HCT116 (cell line): ENCODE measurements around the gene WNK1. TPM values are rescaled to one million over a fixed set of nuclear protein-coding genes. Genes with fewer than 3 reads are reported as not detected.

Experiments
- ATAC-seq: fragments of 200-7000 bp; cut with Tn5 transposase; 2 replicates; pipeline ENCODE4 v1.9.1; 2020; ENCODE audit warnings: mild to moderate bottlenecking, moderate library complexity
- BruUV-seq: library from RNA; stranded (reverse); fragments of 400-500 nt; replicated peaks from 2 replicates; lab custom pipeline; 2021; lab: Mats Ljungman, UMichigan
- CTCF ChIA-PET: fragments of 300-600 bp; sonication (Branson Sonifier 250); formaldehyde crosslinking; loops from one replicate; lab custom pipeline; 2021; ENCODE audit warnings: antibody characterized with exemption; lab: Charles Lee
- POLR2A ChIA-PET: fragments of 300-600, 350-600 bp; sonication (Branson Sonifier 250); formaldehyde crosslinking; loops from one replicate; lab custom pipeline; 2021; ENCODE audit warnings: antibody characterized with exemption; lab: Charles Lee
- RAD21 ChIA-PET, 2 experiments: fragments of 300-600 bp; sonication (Branson Sonifier 250); formaldehyde crosslinking; loops; one replicate each; lab custom pipeline; 2023; ENCODE audit warnings: low total read pairs in 2 of 2; ENCODE audit not compliant: uncharacterized antibody in 2 of 2, unreplicated experiment in 2 of 2, low non-redundant PET in 1 of 2; lab: Charles Lee
- DNase-seq: peaks from one replicate; pipeline ENCODE4 v3.0.0-alpha.2; 2010; ENCODE audit warnings: low read depth, low spot score
- H2AFZ ChIP-seq: fragments of 200-600 bp; shearing (Covaris generic), sonication (generic); 2 replicates; pipeline ENCODE4 v1.6.1; 2017; ENCODE audit warnings: low read depth, mixed run types, mixed read lengths, antibody characterized with exemption, low read length; ENCODE audit not compliant: poor library complexity, severe bottlenecking
- H3K27ac ChIP-seq: 2 replicates; pipeline ENCODE4 v1.5.1; 2012; ENCODE audit warnings: low read depth, low read length
- H3K27me3 ChIP-seq: fragments of 200-600 bp; sonication (generic); 2 replicates; pipeline ENCODE4 v1.6.1; 2016; ENCODE audit warnings: mixed run types, low read length, mixed read lengths; ENCODE audit not compliant: insufficient read depth
- H3K36me3 ChIP-seq, 2 experiments: fragments of 200-500 bp in 1 of 2; fragments of 200-600 bp in 1 of 2; sonication (Bioruptor generic) in 1 of 2; sonication (generic) in 1 of 2; 2 replicates each; pipeline versions ENCODE4 v1.5.1 to v1.6.1; 2014 to 2016; ENCODE audit warnings: low read length in 2 of 2, inconsistent platforms in 1 of 2, mixed read lengths in 1 of 2, mixed run types in 1 of 2; ENCODE audit not compliant: insufficient read depth in 2 of 2, control insufficient read depth in 1 of 2
- H3K4me1 ChIP-seq, 2 experiments: fragments of 200-600 bp in 1 of 2; sonication (generic) in 1 of 2; 2 replicates each; pipeline versions ENCODE4 v1.5.1 to v1.6.1; 2012 to 2017; ENCODE audit warnings: low read length in 2 of 2, inconsistent platforms in 1 of 2, mild to moderate bottlenecking in 1 of 2, mixed read lengths in 1 of 2, mixed run types in 1 of 2, moderate library complexity in 1 of 2; ENCODE audit not compliant: insufficient read depth in 2 of 2, control insufficient read depth in 1 of 2
- H3K4me2 ChIP-seq: fragments of 200-600 bp; sonication (generic); 2 replicates; pipeline ENCODE4 v1.6.1; 2017; ENCODE audit warnings: mixed run types, low read length, mixed read lengths
- H3K4me3 ChIP-seq, 2 experiments: fragments of 200-600 bp in 1 of 2; sonication (generic) in 1 of 2; replicated peaks in 1 of 2; 2 replicates each; pipeline ENCODE4 v1.5.1; 2011 to 2016; ENCODE audit warnings: low read length in 2 of 2, control low read depth in 1 of 2, low read depth in 1 of 2, mild to moderate bottlenecking in 1 of 2, mixed read lengths in 1 of 2, mixed run types in 1 of 2
- H3K79me2 ChIP-seq: fragments of 200-600 bp; sonication (generic); 2 replicates; pipeline ENCODE4 v1.6.1; 2017; ENCODE audit warnings: mild to moderate bottlenecking, mixed run types, low read length, moderate library complexity, mixed read lengths; ENCODE audit not compliant: insufficient read depth
- H3K9ac ChIP-seq: fragments of 200-600 bp; sonication (generic); 2 replicates; pipeline ENCODE4 v1.6.1; 2016; ENCODE audit warnings: low read length, mixed read lengths
- H3K9me2 ChIP-seq: fragments of 200-600 bp; sonication (generic), shearing (Covaris generic); 2 replicates; pipeline ENCODE4 v1.6.1; 2017; ENCODE audit warnings: mixed run types, mild to moderate bottlenecking, moderate library complexity; ENCODE audit not compliant: insufficient read depth
- H3K9me3 ChIP-seq, 2 experiments: fragments of 200-500 bp in 1 of 2; fragments of 200-600 bp in 1 of 2; sonication (Bioruptor generic) in 1 of 2; sonication (generic) in 1 of 2; 2 replicates each; pipeline ENCODE4 v1.6.1; 2014 to 2017; ENCODE audit warnings: low read length in 2 of 2, mixed read lengths in 2 of 2, inconsistent platforms in 1 of 2, low read depth in 1 of 2, mild to moderate bottlenecking in 1 of 2, mixed run types in 1 of 2, moderate library complexity in 1 of 2; ENCODE audit not compliant: control insufficient read depth in 1 of 2, insufficient read depth in 1 of 2
- H4K20me1 ChIP-seq: fragments of 200-600 bp; sonication (generic), shearing (Covaris generic); 2 replicates; pipeline ENCODE4 v1.6.1; 2017; ENCODE audit warnings: mixed run types, mild to moderate bottlenecking, moderate library complexity; ENCODE audit not compliant: insufficient read depth
- ATF3 ChIP-seq: IDR thresholded peaks from 2 replicates; pipeline ENCODE4 v1.6.1; 2012
- CEBPB ChIP-seq: IDR thresholded peaks from 2 replicates; pipeline ENCODE4 v1.6.1; 2012; ENCODE audit warnings: low read depth
- EGR1 ChIP-seq: IDR thresholded peaks from 2 replicates; pipeline ENCODE4 v1.6.1; 2012; ENCODE audit warnings: low read depth
- ELF1 ChIP-seq: IDR thresholded peaks from 2 replicates; pipeline ENCODE4 v1.6.1; 2012; ENCODE audit warnings: low read depth, borderline replicate concordance
- EZH2 ChIP-seq: fragments of 200-600 bp; sonication (generic); IDR thresholded peaks from 2 replicates; pipeline ENCODE4 v1.6.1; 2017; ENCODE audit warnings: antibody characterized with exemption, mixed run types
- EZH2phosphoT487 ChIP-seq: fragments of 200-600 bp; IDR thresholded peaks from 2 replicates; pipeline ENCODE4 v1.6.1; 2018; ENCODE audit warnings: antibody characterized with exemption, borderline replicate concordance
- JUND ChIP-seq: IDR thresholded peaks from 2 replicates; pipeline ENCODE4 v1.6.1; 2012
- POLR2A ChIP-seq: IDR thresholded peaks from 2 replicates; pipeline ENCODE4 v1.7.0; 2011; ENCODE audit warnings: borderline replicate concordance; ENCODE audit not compliant: insufficient read depth, insufficient read length; ENCODE audit errors: extremely low read depth
- POLR2AphosphoS5 ChIP-seq: IDR thresholded peaks from 2 replicates; pipeline ENCODE4 v1.6.1; 2011; ENCODE audit warnings: mild to moderate bottlenecking, low read depth, low read length, moderate library complexity
- SIN3A ChIP-seq: IDR thresholded peaks from 2 replicates; pipeline ENCODE4 v1.6.1; 2012; ENCODE audit warnings: low read depth
- SP1 ChIP-seq: IDR thresholded peaks from 2 replicates; pipeline ENCODE4 v1.6.1; 2012; ENCODE audit warnings: low read depth
- SRF ChIP-seq: IDR thresholded peaks from 2 replicates; pipeline ENCODE4 v1.6.1; 2012; ENCODE audit warnings: low read depth
- TCF7L2 ChIP-seq: IDR thresholded peaks from 2 replicates; pipeline ENCODE4 v1.7.0; 2011; ENCODE audit warnings: borderline replicate concordance, inconsistent platforms; ENCODE audit not compliant: insufficient read depth, insufficient read length; ENCODE audit errors: extremely low read depth
- YY1 ChIP-seq: IDR thresholded peaks from 2 replicates; pipeline ENCODE4 v1.6.1; 2011; ENCODE audit warnings: low read length, low read depth, moderate library complexity, mild to moderate bottlenecking; ENCODE audit not compliant: insufficient replicate concordance; ENCODE audit errors: extremely low read depth
- ZFX ChIP-seq: fragments of 450-650 bp; IDR thresholded peaks from 2 replicates; pipeline ENCODE4 v1.6.1; 2017
- ZNF274 ChIP-seq: fragments of 200-500 bp; sonication (Bioruptor generic); IDR thresholded peaks from 2 replicates; pipeline ENCODE4 v1.6.1; 2014; ENCODE audit warnings: mild to moderate bottlenecking, low read depth, low read length, inconsistent platforms
- intact Hi-C: fragments of 100-400 bp; cut with micrococcal nuclease; formaldehyde crosslinking; loops from 2 replicates; pipeline ENCODE4 v1.10.0; 2022
- total RNA-seq: library from RNA; stranded (reverse); gene quantifications from one replicate; pipeline ENCODE4 v1.2.1, GENCODE V29; 2021; ENCODE audit not compliant: unreplicated experiment
- TF ChIP-seq, protein P1 (sequence below): IDR thresholded peaks from 2 replicates; pipeline ENCODE4 v1.6.1; 2011; ENCODE audit warnings: mild to moderate bottlenecking, low read length, moderate library complexity; ENCODE audit not compliant: insufficient replicate concordance; ENCODE audit errors: extremely low read depth
- TF ChIP-seq, protein P2 (sequence below), 3 experiments: fragments of 200-600 bp in 1 of 3; sonication (generic) in 1 of 3; IDR thresholded peaks in 2 of 3; conservative IDR thresholded peaks in 1 of 3; 2 replicates each; pipeline ENCODE4 v1.5.1; 2012 to 2017; ENCODE audit warnings: low read depth in 2 of 3, low read length in 2 of 3, antibody characterized with exemption in 1 of 3, borderline replicate concordance in 1 of 3, control low read depth in 1 of 3, mild to moderate bottlenecking in 1 of 3, mixed read lengths in 1 of 3, mixed run types in 1 of 3, moderate library complexity in 1 of 3; ENCODE audit not compliant: insufficient read depth in 1 of 3
- TF ChIP-seq, protein P3 (sequence below): IDR thresholded peaks from 2 replicates; pipeline ENCODE4 v1.6.1; 2012; ENCODE audit warnings: low read depth

Gene WNK1
- total RNA-seq, 1 experiment from 2014 or later, result 81.0 TPM

- no peak for ATAC-seq
- peaks cover 13 to 22% of the 10 kb centered on the region in 2 experiments for H3K4me1 ChIP-seq
- CTCF ChIA-PET, result interaction anchor here (1.2 kb wide), 1 partner anchor 26 kb away, joined by 3 read pairs; no protein-coding TSS in a partner anchor
Observed at GRCh38 chr12:790608-791007, 38.2 kb downstream of the WNK1 start.

More at GRCh38 chr12:790608-791007, 38.2 kb downstream of the WNK1 start:
- H3K4me3 ChIP-seq, result no peak overlapping the region
- H3K9me3 ChIP-seq, result no peaks in the 10 kb centered on the region
- no peak for DNase-seq
- no peak overlapping the region for H3K4me2 ChIP-seq
- H3K9ac ChIP-seq, result no peak overlapping the region
- POLR2A ChIA-PET, result no interaction called here
- RAD21 ChIA-PET, result no interaction called here
- H3K36me3 ChIP-seq, result no peaks in the 10 kb centered on the region
- H3K27ac ChIP-seq, result no peak overlapping the region
- TF ChIP-seq ZFX, result no peak
- TF ChIP-seq EZH2, result no peak
- no peak for TF ChIP-seq POLR2A
- no peak for TF ChIP-seq ATF3
- TF ChIP-seq, protein P1, sequence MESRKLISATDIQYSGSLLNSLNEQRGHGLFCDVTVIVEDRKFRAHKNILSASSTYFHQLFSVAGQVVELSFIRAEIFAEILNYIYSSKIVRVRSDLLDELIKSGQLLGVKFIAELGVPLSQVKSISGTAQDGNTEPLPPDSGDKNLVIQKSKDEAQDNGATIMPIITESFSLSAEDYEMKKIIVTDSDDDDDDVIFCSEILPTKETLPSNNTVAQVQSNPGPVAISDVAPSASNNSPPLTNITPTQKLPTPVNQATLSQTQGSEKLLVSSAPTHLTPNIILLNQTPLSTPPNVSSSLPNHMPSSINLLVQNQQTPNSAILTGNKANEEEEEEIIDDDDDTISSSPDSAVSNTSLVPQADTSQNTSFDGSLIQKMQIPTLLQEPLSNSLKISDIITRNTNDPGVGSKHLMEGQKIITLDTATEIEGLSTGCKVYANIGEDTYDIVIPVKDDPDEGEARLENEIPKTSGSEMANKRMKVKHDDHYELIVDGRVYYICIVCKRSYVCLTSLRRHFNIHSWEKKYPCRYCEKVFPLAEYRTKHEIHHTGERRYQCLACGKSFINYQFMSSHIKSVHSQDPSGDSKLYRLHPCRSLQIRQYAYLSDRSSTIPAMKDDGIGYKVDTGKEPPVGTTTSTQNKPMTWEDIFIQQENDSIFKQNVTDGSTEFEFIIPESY, result no peak
- no peak for TF ChIP-seq SRF
- TF ChIP-seq EGR1, result no peak
- TF ChIP-seq, protein P2, sequence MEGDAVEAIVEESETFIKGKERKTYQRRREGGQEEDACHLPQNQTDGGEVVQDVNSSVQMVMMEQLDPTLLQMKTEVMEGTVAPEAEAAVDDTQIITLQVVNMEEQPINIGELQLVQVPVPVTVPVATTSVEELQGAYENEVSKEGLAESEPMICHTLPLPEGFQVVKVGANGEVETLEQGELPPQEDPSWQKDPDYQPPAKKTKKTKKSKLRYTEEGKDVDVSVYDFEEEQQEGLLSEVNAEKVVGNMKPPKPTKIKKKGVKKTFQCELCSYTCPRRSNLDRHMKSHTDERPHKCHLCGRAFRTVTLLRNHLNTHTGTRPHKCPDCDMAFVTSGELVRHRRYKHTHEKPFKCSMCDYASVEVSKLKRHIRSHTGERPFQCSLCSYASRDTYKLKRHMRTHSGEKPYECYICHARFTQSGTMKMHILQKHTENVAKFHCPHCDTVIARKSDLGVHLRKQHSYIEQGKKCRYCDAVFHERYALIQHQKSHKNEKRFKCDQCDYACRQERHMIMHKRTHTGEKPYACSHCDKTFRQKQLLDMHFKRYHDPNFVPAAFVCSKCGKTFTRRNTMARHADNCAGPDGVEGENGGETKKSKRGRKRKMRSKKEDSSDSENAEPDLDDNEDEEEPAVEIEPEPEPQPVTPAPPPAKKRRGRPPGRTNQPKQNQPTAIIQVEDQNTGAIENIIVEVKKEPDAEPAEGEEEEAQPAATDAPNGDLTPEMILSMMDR (IDR thresholded peaks at IDR 0.05 in 2 of 3, conservative IDR thresholded peaks at IDR 0.05 in 1 of 3; ENCODE audit: borderline replicate concordance in 1 of 3, insufficient read depth in 1 of 3, low read depth in 2 of 3, low read length in 2 of 3), result no peak
- TF ChIP-seq ZNF274, result no peak
- TF ChIP-seq ELF1, result no peak
- no peak for TF ChIP-seq EZH2phosphoT487
- TF ChIP-seq JUND, result no peak
- TF ChIP-seq YY1, result no peak
- no peak for TF ChIP-seq SP1
- no peak for TF ChIP-seq POLR2AphosphoS5
- TF ChIP-seq TCF7L2, result no peak
- TF ChIP-seq, protein P3, sequence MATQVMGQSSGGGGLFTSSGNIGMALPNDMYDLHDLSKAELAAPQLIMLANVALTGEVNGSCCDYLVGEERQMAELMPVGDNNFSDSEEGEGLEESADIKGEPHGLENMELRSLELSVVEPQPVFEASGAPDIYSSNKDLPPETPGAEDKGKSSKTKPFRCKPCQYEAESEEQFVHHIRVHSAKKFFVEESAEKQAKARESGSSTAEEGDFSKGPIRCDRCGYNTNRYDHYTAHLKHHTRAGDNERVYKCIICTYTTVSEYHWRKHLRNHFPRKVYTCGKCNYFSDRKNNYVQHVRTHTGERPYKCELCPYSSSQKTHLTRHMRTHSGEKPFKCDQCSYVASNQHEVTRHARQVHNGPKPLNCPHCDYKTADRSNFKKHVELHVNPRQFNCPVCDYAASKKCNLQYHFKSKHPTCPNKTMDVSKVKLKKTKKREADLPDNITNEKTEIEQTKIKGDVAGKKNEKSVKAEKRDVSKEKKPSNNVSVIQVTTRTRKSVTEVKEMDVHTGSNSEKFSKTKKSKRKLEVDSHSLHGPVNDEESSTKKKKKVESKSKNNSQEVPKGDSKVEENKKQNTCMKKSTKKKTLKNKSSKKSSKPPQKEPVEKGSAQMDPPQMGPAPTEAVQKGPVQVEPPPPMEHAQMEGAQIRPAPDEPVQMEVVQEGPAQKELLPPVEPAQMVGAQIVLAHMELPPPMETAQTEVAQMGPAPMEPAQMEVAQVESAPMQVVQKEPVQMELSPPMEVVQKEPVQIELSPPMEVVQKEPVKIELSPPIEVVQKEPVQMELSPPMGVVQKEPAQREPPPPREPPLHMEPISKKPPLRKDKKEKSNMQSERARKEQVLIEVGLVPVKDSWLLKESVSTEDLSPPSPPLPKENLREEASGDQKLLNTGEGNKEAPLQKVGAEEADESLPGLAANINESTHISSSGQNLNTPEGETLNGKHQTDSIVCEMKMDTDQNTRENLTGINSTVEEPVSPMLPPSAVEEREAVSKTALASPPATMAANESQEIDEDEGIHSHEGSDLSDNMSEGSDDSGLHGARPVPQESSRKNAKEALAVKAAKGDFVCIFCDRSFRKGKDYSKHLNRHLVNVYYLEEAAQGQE, result no peak
- no peak for TF ChIP-seq CEBPB
- TF ChIP-seq SIN3A, result no peak
- peaks cover 8% of the 10 kb centered on the region for H4K20me1 ChIP-seq
- H3K9me2 ChIP-seq, result no peaks in the 10 kb centered on the region
- no peak overlapping the region for H2AFZ ChIP-seq
- H3K79me2 ChIP-seq, result peaks cover 98% of the 10 kb centered on the region
- intact Hi-C loops, result no loop called here
- no TSS peak for BruUV-seq
- H3K27me3 ChIP-seq, result no peaks in the 10 kb centered on the region
